ENCODE data around the gene WDR70. TPM values are rescaled to one million over a fixed set of nuclear protein-coding genes. Genes with fewer than 3 reads are reported as not detected.
"Not testable (repeated sequence)": the region's sequence is repeated elsewhere in the genome, so short reads cannot be mapped to it uniquely, and the experiment has no call there.

Gene WDR70
- total RNA-seq, 1 donor from 2014 or later: 28.9 TPM

DNA sequence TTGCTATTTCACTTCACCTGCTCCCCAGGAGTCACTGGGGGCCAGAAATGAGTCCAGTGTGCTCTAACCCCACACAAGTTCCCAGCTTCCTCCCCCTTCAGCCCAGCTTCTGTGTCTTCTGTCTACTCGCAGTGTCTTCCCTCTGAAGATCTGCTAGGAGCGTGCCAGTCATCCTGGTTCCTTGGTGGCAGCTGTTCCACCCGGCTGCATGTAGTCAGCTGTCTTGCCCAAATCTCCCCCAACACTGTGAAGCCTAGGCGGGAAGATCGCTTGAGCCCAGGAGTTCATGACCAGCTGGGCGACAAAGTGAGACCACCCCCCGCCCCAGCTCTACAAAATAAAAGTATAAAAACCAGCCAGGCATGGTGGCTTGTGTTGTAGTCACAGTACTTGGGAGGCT lies 306.7 kb downstream of the WDR70 start:
- TF ChIP-seq, protein P1, sequence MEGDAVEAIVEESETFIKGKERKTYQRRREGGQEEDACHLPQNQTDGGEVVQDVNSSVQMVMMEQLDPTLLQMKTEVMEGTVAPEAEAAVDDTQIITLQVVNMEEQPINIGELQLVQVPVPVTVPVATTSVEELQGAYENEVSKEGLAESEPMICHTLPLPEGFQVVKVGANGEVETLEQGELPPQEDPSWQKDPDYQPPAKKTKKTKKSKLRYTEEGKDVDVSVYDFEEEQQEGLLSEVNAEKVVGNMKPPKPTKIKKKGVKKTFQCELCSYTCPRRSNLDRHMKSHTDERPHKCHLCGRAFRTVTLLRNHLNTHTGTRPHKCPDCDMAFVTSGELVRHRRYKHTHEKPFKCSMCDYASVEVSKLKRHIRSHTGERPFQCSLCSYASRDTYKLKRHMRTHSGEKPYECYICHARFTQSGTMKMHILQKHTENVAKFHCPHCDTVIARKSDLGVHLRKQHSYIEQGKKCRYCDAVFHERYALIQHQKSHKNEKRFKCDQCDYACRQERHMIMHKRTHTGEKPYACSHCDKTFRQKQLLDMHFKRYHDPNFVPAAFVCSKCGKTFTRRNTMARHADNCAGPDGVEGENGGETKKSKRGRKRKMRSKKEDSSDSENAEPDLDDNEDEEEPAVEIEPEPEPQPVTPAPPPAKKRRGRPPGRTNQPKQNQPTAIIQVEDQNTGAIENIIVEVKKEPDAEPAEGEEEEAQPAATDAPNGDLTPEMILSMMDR (IDR thresholded peaks at IDR 0.05; ENCODE audit: unreplicated experiment): no peak
- no peaks in the 10 kb centered on the region for H3K9me3 Mint-ChIP-seq (ENCODE audit: unreplicated experiment)
- H3K36me3 Mint-ChIP-seq (ENCODE audit: low read depth, unreplicated experiment): peaks cover 8% of the 10 kb centered on the region
- DNase-seq (ENCODE audit: low spot score): no peak
- no peaks in the 10 kb centered on the region for H3K27me3 Mint-ChIP-seq (ENCODE audit: unreplicated experiment)
- H3K4me1 Mint-ChIP-seq (ENCODE audit: unreplicated experiment): no peaks in the 10 kb centered on the region
- H3K27ac Mint-ChIP-seq (ENCODE audit: unreplicated experiment): no peak overlapping the region
- H3K4me3 Mint-ChIP-seq (ENCODE audit: unreplicated experiment): no peak overlapping the region

DNA sequence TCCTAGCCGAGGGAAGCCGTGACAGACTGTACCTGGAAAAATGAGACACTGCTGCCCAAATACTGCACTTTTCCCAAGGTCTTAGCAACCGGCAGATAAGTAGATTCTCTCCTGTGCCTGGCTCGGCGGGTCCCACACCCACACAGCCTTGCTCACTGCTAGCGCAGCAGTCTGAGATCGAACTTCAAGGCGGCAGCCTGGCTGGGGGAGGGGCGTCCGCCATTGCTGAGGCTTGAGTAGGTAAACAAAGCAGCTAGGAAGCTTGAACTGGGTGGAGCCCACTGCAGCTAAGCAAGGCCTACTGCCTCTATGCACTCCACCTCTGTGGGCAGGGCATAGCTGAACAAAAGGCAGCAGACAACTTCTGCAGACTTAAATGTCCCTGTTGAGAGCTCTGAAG lies 309.8 kb downstream of the WDR70 start:
- H3K4me1 Mint-ChIP-seq (ENCODE audit: unreplicated experiment); H3K9me3 Mint-ChIP-seq (ENCODE audit: unreplicated experiment); H3K36me3 Mint-ChIP-seq (ENCODE audit: low read depth, unreplicated experiment); DNase-seq (ENCODE audit: low spot score); H3K27ac Mint-ChIP-seq (ENCODE audit: unreplicated experiment); H3K4me3 Mint-ChIP-seq (ENCODE audit: unreplicated experiment); H3K27me3 Mint-ChIP-seq (ENCODE audit: unreplicated experiment): not testable (repeated sequence)

DNA sequence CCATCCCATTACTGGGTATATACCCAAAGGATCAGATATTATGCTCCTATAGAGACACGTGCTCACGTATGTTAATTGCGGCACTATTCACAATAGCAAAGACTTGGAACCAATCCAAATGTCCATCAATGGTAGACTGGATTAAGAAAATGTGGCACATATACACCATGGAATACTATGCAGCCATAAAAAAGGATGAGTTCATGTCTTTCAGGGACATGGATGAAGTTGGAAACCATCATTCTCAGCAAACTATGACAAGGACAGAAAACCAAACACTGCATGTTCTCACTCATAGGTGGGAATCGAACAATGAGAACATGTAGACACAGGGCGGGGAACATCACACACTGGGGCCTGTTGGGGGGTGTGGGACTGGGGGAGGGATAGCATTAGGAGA lies 315.2 kb downstream of the WDR70 start:
- H3K27ac Mint-ChIP-seq (ENCODE audit: unreplicated experiment); DNase-seq (ENCODE audit: low spot score); H3K27me3 Mint-ChIP-seq (ENCODE audit: unreplicated experiment); H3K9me3 Mint-ChIP-seq (ENCODE audit: unreplicated experiment); H3K4me1 Mint-ChIP-seq (ENCODE audit: unreplicated experiment); H3K36me3 Mint-ChIP-seq (ENCODE audit: low read depth, unreplicated experiment); H3K4me3 Mint-ChIP-seq (ENCODE audit: unreplicated experiment): not testable (repeated sequence)

DNA sequence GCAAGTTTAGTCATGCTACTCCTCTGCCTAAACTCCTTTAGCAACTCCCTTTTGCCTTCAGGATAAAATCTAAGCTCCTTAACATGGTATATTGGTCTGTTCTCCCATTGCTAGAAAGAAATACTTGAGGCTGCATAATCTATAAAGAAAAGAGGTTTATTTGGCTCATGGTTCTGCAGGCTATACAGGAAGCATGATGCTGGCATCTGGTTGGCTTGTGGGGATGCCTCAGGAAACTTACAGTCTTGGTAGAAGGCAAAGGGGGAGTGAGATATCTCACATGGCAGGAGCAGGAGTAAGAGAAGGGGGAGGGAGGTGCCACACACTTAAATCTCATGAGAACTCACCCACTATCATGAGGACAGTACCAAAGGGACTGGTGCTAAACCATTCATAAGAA lies 315.7 kb downstream of the WDR70 start:
- Mint-ChIP-seq H3K9me3 (ENCODE audit: unreplicated experiment) (no peaks in the 10 kb centered on the region), H3K4me3 (ENCODE audit: unreplicated experiment) (no peak overlapping the region), H3K4me1 (ENCODE audit: unreplicated experiment) (no peaks in the 10 kb centered on the region), H3K27ac (ENCODE audit: unreplicated experiment) (no peak overlapping the region), H3K36me3 (ENCODE audit: low read depth, unreplicated experiment) (peaks cover 6% of the 10 kb centered on the region), H3K27me3 (ENCODE audit: unreplicated experiment) (peaks cover 4% of the 10 kb centered on the region)
- no peak for DNase-seq (ENCODE audit: low spot score)
- TF ChIP-seq, protein P1 (IDR thresholded peaks at IDR 0.05; ENCODE audit: unreplicated experiment): no peak

DNA sequence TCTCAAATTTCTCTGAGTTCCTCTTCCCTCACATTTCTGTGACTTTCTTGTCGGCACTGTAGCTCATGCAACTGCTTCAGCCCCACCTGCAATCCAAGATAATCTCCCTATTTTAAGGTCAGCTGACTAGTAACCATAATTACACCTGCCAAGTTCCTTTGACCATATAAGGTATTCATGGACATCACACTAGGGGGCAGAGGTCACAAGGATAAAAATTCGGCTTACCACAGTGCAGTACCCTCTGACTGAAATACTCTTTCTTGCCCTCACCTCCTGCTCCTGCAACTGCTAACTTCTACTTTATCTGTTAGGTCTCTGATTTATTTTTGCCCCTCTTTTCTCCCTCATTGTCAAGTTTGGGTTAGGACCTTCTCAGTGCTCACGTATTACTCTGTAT lies 316.5 kb downstream of the WDR70 start:
- Mint-ChIP-seq H3K36me3 (ENCODE audit: low read depth, unreplicated experiment) (peaks cover 4% of the 10 kb centered on the region), H3K27me3 (ENCODE audit: unreplicated experiment) (peaks cover 4% of the 10 kb centered on the region), H3K4me1 (ENCODE audit: unreplicated experiment) (no peaks in the 10 kb centered on the region), H3K4me3 (ENCODE audit: unreplicated experiment) (no peak overlapping the region), H3K9me3 (ENCODE audit: unreplicated experiment) (no peaks in the 10 kb centered on the region), H3K27ac (ENCODE audit: unreplicated experiment) (no peak overlapping the region)
- DNase-seq (ENCODE audit: low spot score): no peak
- TF ChIP-seq, protein P1 (IDR thresholded peaks at IDR 0.05; ENCODE audit: unreplicated experiment): no peak

DNA sequence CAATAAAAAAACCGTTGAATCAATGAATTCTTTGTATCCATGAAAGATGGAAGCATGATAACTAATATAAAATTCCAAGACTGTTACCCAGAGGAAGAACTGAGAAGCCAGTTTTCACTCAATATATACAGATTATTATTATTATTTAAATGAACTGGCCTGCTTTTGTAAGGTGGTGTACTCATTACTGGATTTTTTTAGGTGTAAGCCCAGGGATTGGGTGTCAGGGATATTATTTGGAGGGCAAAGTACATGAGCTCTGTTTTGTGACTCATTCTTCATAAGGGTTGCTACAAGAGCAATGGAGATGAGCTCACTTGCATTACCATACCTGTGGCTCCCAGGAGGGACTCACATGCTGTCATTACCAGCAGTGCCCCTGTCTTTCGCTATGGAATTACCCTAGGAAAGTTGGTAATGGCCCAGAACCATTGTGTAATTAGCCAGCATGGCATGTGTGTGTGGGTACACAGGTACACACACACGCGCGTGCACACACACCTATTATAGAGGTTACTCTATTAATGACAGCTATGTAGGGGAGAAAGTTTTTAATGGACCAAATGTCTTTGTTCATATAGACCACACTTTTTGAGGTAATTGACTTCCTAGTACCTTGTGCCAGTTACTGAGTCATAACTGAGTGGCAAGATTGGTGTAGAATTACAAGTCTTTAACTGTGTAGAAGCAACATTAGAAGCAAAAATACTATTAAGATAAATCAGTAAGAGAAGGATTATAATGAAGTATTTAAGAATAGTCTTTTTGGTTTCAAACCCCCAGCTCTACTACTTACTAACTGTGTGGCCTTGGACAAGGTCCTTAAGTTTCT lies 317.3 kb downstream of the WDR70 start:
- Mint-ChIP-seq H3K36me3 (ENCODE audit: low read depth, unreplicated experiment) (peaks cover 4% of the 10 kb centered on the region), H3K9me3 (ENCODE audit: unreplicated experiment) (no peaks in the 10 kb centered on the region), H3K27me3 (ENCODE audit: unreplicated experiment) (peaks cover 4% of the 10 kb centered on the region), H3K4me3 (ENCODE audit: unreplicated experiment) (no peak overlapping the region), H3K27ac (ENCODE audit: unreplicated experiment) (no peak overlapping the region), H3K4me1 (ENCODE audit: unreplicated experiment) (no peaks in the 10 kb centered on the region)
- TF ChIP-seq, protein P1 (IDR thresholded peaks at IDR 0.05; ENCODE audit: unreplicated experiment): no peak
- DNase-seq (ENCODE audit: low spot score): no peak

Measured in endothelial cell (in vitro differentiated cells).